Stimulated activated CD4-positive, alpha-beta T cell treated with anti-CD3 and anti-CD28 coated beads, Interleukin-2, amount 100 ng/mL, for 4 hours (primary cell): ENCODE data around the gene TAF5.
A peak's percentile ranks its signal among the peaks of the same experiment; 100 is the strongest.
"Not testable (repeated sequence)": the region's sequence is repeated elsewhere in the genome, so short reads cannot be mapped to it uniquely, and the experiment has no call there.

ENCODE experiments used
- DNase-seq: peaks from one replicate; pipeline ENCODE4 v3.0.0-alpha.2; 2020; ENCODE audit warnings: low read depth

The TAF5 gene

GRCh38 chr10:103413564-103413963, 45.8 kb downstream of the TAF5 start:
- DNase-seq = no peak

GRCh38 chr10:103415581-103415980, 47.8 kb downstream of the TAF5 start:
- DNase-seq = no peak

- peak; percentile 33 for DNase-seq
These were observed 48.8 kb downstream of the TAF5 start for GRCh38 chr10:103416436-103417147.

- not testable (repeated sequence) for DNase-seq
These were observed 49.3 kb downstream of the TAF5 start for GRCh38 chr10:103417148-103417469.

- DNase-seq = no peak
These were observed 49.8 kb downstream of the TAF5 start for GRCh38 chr10:103417601-103418000.

- no peak for DNase-seq
These were observed 51.3 kb downstream of the TAF5 start for GRCh38 chr10:103419101-103419500.

- DNase-seq = no peak
These were observed 56.0 kb downstream of the TAF5 start for GRCh38 chr10:103423748-103424147.

GRCh38 chr10:103427866-103428265, 60.1 kb downstream of the TAF5 start:
- DNase-seq = no peak

GRCh38 chr10:103428989-103429643, 61.3 kb downstream of the TAF5 start:
- DNase-seq = no peak

GRCh38 chr10:103429647-103430046, 61.9 kb downstream of the TAF5 start:
- DNase-seq = no peak

- DNase-seq = no peak
These were observed 64.1 kb downstream of the TAF5 start for GRCh38 chr10:103431902-103432301.

- no peak for DNase-seq
These were observed 66.1 kb downstream of the TAF5 start for GRCh38 chr10:103433858-103434257.
